CD4-positive, alpha-beta T cell (primary cell): ENCODE measurements around the gene ANXA6. TPM values are rescaled to one million over a fixed set of nuclear protein-coding genes. Genes with fewer than 3 reads are reported as not detected.

Experiments used
- ATAC-seq: fragments of 200-7000 bp; cut with Tn5 transposase; one replicate; pipeline ENCODE4 v1.10.0; 2022; ENCODE audit warnings: mild to moderate bottlenecking; ENCODE audit not compliant: poor library complexity
- CTCF ChIA-PET: fragments of 350-600 bp; sonication (Branson Sonifier 250); formaldehyde crosslinking; loops from one replicate; lab custom pipeline; 2021; ENCODE audit warnings: antibody characterized with exemption, inconsistent platforms; lab: Charles Lee
- POLR2A ChIA-PET: fragments of 350-600 bp; sonication (Branson Sonifier 250); formaldehyde crosslinking; loops from one replicate; lab custom pipeline; 2021; ENCODE audit warnings: antibody characterized with exemption, inconsistent platforms; lab: Charles Lee
- DNase-seq, 14 experiments: peaks; one replicate each; pipeline ENCODE4 v3.0.0-alpha.2; 2013 to 2020; ENCODE audit warnings: mixed read lengths in 2 of 14
- H3K27ac ChIP-seq, 2 donors: one replicate each; pipeline versions ENCODE4 v1.5.1 to v1.7.0; 2013; ENCODE audit warnings: low read length in 2 of 2, low read depth in 1 of 2, mild to moderate bottlenecking in 1 of 2
- H3K27me3 ChIP-seq, 2 experiments: 1 replicate in 1 of 2; 2 replicates in 1 of 2; pipeline versions ENCODE4 v1.6.1 to v1.7.0; 2013; ENCODE audit warnings: low read length in 2 of 2, control low read depth in 1 of 2, mild to moderate bottlenecking in 1 of 2, moderate library complexity in 1 of 2; ENCODE audit not compliant: insufficient read depth in 2 of 2, control insufficient read depth in 1 of 2
- H3K36me3 ChIP-seq: one replicate; pipeline ENCODE4 v1.6.1; 2013; ENCODE audit warnings: low read length, control low read depth; ENCODE audit not compliant: insufficient read depth
- H3K4me1 ChIP-seq: one replicate; pipeline ENCODE4 v1.6.1; 2013; ENCODE audit warnings: low read length, control low read depth; ENCODE audit not compliant: insufficient read depth
- H3K4me3 ChIP-seq: one replicate; pipeline ENCODE4 v1.5.1; 2013; ENCODE audit warnings: mild to moderate bottlenecking, low read length, moderate library complexity
- H3K9me3 ChIP-seq, 2 experiments: 1 replicate in 1 of 2; 2 replicates in 1 of 2; pipeline versions ENCODE4 v1.6.1 to v1.7.0; 2013; ENCODE audit warnings: low read length in 2 of 2, mild to moderate bottlenecking in 2 of 2, control low read depth in 1 of 2, moderate library complexity in 1 of 2; ENCODE audit not compliant: control insufficient read depth in 1 of 2, insufficient read depth in 1 of 2
- H3K27ac Mint-ChIP-seq: one replicate; pipeline ENCODE4 v1.8.0; 2020; ENCODE audit warnings: mixed read lengths
- H3K27me3 Mint-ChIP-seq: one replicate; pipeline ENCODE4 v1.8.0; 2021; ENCODE audit warnings: mixed read lengths
- H3K36me3 Mint-ChIP-seq: one replicate; pipeline ENCODE4 v1.8.0; 2021; ENCODE audit warnings: low read depth, mixed read lengths
- H3K4me1 Mint-ChIP-seq: one replicate; pipeline ENCODE4 v1.8.0; 2021; ENCODE audit warnings: low read depth, mixed read lengths
- H3K4me3 Mint-ChIP-seq: one replicate; pipeline ENCODE4 v1.8.0; 2020; ENCODE audit warnings: mild to moderate bottlenecking, mixed read lengths
- H3K9me3 Mint-ChIP-seq: one replicate; pipeline ENCODE4 v1.8.0; 2020; ENCODE audit warnings: mixed read lengths
- CTCF ChIP-seq: fragments of 200-600 bp; IDR thresholded peaks from one replicate; pipeline ENCODE4 v1.8.0; 2022; ENCODE audit warnings: antibody characterized with exemption, mild to moderate bottlenecking
- intact Hi-C, 2 experiments: fragments of 100-400 bp; cut with DNase I in 1 of 2; cut with micrococcal nuclease in 1 of 2; formaldehyde crosslinking; loops; one replicate each; pipeline versions ENCODE4 v1.15.1 to v1.9.0; 2023 to 2025; cut with DNase I, micrococcal nuclease
- total RNA-seq, 174 experiments: library from RNA in 2 of 174; stranded (reverse) in 2 of 174; gene quantifications; one replicate each; pipeline ENCODE4 v1.2.3 and lab custom pipeline; 2021 to 2026

The ANXA6 gene
- total RNA-seq, 2 experiments from 2014 or later, result 108 to 130 TPM

GRCh38 chr5:151082282-151082902, 75.2 kb downstream of the ANXA6 start:
- CTCF ChIA-PET, result interaction anchor here (0.6 to 2.6 kb wide), 7 partner anchors 8 to 129 kb away, joined by 3 to 13 read pairs (median 4); no protein-coding TSS in a partner anchor

GRCh38 chr5:151081431-151082281, 75.9 kb downstream of the ANXA6 start:
- intact Hi-C loops, result loop anchor here (2.0 to 10.0 kb wide), 3 partner anchors 131 to 673 kb away; partner anchors contain the start of genes ATOX1 (in 1 of the 2) and GM2A (in 1 of the 2)
- peak overlapping the region; percentile 87 for H3K27ac Mint-ChIP-seq
- Histone ChIP-seq H3K4me1 (peaks cover 88% of the 10 kb centered on the region), H3K36me3 (peaks cover 18% of the 10 kb centered on the region), H3K9me3 (no peaks in the 10 kb centered on the region), H3K27ac (peak overlapping the region; percentile 97), H3K27me3 (no peaks in the 10 kb centered on the region), H3K4me3 (peak overlapping the region; percentile 85)
- H3K4me1 Mint-ChIP-seq, result peaks cover 88% of the 10 kb centered on the region
- POLR2A ChIA-PET, result interaction anchor here (0.6 to 2.7 kb wide), 22 partner anchors 9 to 671 kb away, joined by 3 to 16 read pairs (median 4); partner anchors contain the start of genes ANXA6, CCDC69 and RBM22
- no peak for TF ChIP-seq CTCF
- CTCF ChIA-PET, result interaction anchor here (0.9 to 2.6 kb wide), 6 partner anchors 9 to 52 kb away, joined by 3 to 13 read pairs (median 4); no protein-coding TSS in a partner anchor
- H3K27me3 Mint-ChIP-seq, result no peaks in the 10 kb centered on the region
- H3K4me3 Mint-ChIP-seq, result peak overlapping the region; percentile 97
- H3K9me3 Mint-ChIP-seq, result no peaks in the 10 kb centered on the region
- peak in 2 of 14 experiments; percentile 40 to 41 for DNase-seq
- ATAC-seq, result no peak
- peaks cover 34% of the 10 kb centered on the region for H3K36me3 Mint-ChIP-seq

More at GRCh38 chr5:151082282-151082902, 75.2 kb downstream of the ANXA6 start:
- Mint-ChIP-seq H3K4me3 (peak overlapping the region; percentile 97), H3K27ac (peak overlapping the region; percentile 87), H3K36me3 (peaks cover 27% of the 10 kb centered on the region), H3K27me3 (no peaks in the 10 kb centered on the region), H3K4me1 (peaks cover 88% of the 10 kb centered on the region), H3K9me3 (no peaks in the 10 kb centered on the region)
- no peak for ATAC-seq
- Histone ChIP-seq H3K36me3 (peaks cover 11% of the 10 kb centered on the region), H3K9me3 (no peaks in the 10 kb centered on the region), H3K4me3 (no peak overlapping the region), H3K27ac (peak overlapping the region in 1 of 2 donors; percentile 68), H3K27me3 (no peaks in the 10 kb centered on the region), H3K4me1 (peaks cover 88% of the 10 kb centered on the region)
- intact Hi-C loops, result loop anchor here (5.0 to 10.0 kb wide), 2 partner anchors 130 to 672 kb away; partner anchors contain the start of gene ATOX1 (in 1 of the 2)
- DNase-seq, result peak in 1 of 14 experiments; percentile 33
- POLR2A ChIA-PET, result interaction anchor here (1.0 to 2.7 kb wide), 15 partner anchors 8 to 169 kb away, joined by 3 to 16 read pairs (median 5); partner anchors contain the start of genes ANXA6 and CCDC69
- peak; percentile 11 for TF ChIP-seq CTCF
